Neuronal stem cell (in vitro differentiated cells): ENCODE results near the gene PDLIM5.

Experiments
- DNase-seq: peaks from one replicate; pipeline ENCODE4 v3.0.0-alpha.2; 2013; ENCODE audit warnings: low spot score
- H2AFZ ChIP-seq: one replicate; pipeline ENCODE4 v1.6.1; 2013; ENCODE audit warnings: mild to moderate bottlenecking, low read length, inconsistent platforms
- H2AK5ac ChIP-seq: 2 replicates; pipeline ENCODE4 v1.6.1; 2013; ENCODE audit warnings: low read depth, mild to moderate bottlenecking, inconsistent platforms, low read length, moderate library complexity, mixed read lengths
- H2BK120ac ChIP-seq: 2 replicates; pipeline ENCODE4 v1.6.1; 2013; ENCODE audit warnings: low read depth, mild to moderate bottlenecking, inconsistent platforms, low read length, moderate library complexity, mixed read lengths
- H2BK12ac ChIP-seq: one replicate; pipeline ENCODE4 v1.6.1; 2013; ENCODE audit warnings: low read length, inconsistent platforms
- H2BK15ac ChIP-seq: 2 replicates; pipeline ENCODE4 v1.6.1; 2013; ENCODE audit warnings: mild to moderate bottlenecking, low read length, inconsistent platforms, mixed read lengths
- H2BK5ac ChIP-seq: one replicate; pipeline ENCODE4 v1.6.1; 2013; ENCODE audit warnings: inconsistent platforms, mild to moderate bottlenecking, low read length, moderate library complexity
- H3K14ac ChIP-seq: one replicate; pipeline ENCODE4 v1.6.1; 2013; ENCODE audit warnings: low read length, inconsistent platforms
- H3K18ac ChIP-seq: 2 replicates; pipeline ENCODE4 v1.6.1; 2013; ENCODE audit warnings: low read length, inconsistent platforms
- H3K23ac ChIP-seq: 2 replicates; pipeline ENCODE4 v1.6.1; 2013; ENCODE audit warnings: low read depth, mild to moderate bottlenecking, mixed read lengths, low read length, inconsistent platforms; ENCODE audit not compliant: poor library complexity
- H3K27ac ChIP-seq: replicated peaks from 3 replicates; pipeline ENCODE4 v1.5.1; 2013; ENCODE audit warnings: low read length, inconsistent platforms
- H3K27me3 ChIP-seq, 3 experiments: 2 replicates each; pipeline ENCODE4 v1.6.1; 2013; ENCODE audit warnings: low read length in 3 of 3, mild to moderate bottlenecking in 2 of 3, inconsistent platforms in 1 of 3, low read depth in 1 of 3, mixed read lengths in 1 of 3, moderate library complexity in 1 of 3; ENCODE audit not compliant: control insufficient read depth in 3 of 3, insufficient read depth in 3 of 3
- H3K36me3 ChIP-seq, 2 donors: replicated peaks in 1 of 2; 2 replicates each; pipeline ENCODE4 v1.6.1; 2013; ENCODE audit warnings: low read length in 2 of 2; ENCODE audit not compliant: control insufficient read depth in 2 of 2, insufficient read depth in 2 of 2
- H3K4ac ChIP-seq: 2 replicates; pipeline ENCODE4 v1.6.1; 2013; ENCODE audit warnings: inconsistent platforms, mild to moderate bottlenecking, low read length, moderate library complexity
- H3K4me1 ChIP-seq, 2 donors: 1 replicate in 1 of 2; 2 replicates in 1 of 2; pipeline ENCODE4 v1.6.1; 2013; ENCODE audit warnings: low read length in 2 of 2, low read depth in 1 of 2; ENCODE audit not compliant: control insufficient read depth in 2 of 2, insufficient read depth in 1 of 2
- H3K4me2 ChIP-seq: one replicate; pipeline ENCODE4 v1.6.1; 2013; ENCODE audit warnings: mild to moderate bottlenecking, low read length, inconsistent platforms; ENCODE audit not compliant: insufficient read depth, poor library complexity, severe bottlenecking
- H3K4me3 ChIP-seq, 2 donors: 2 replicates each; pipeline ENCODE4 v1.5.1; 2013; ENCODE audit warnings: low read length in 2 of 2, mild to moderate bottlenecking in 2 of 2, inconsistent platforms in 1 of 2, moderate library complexity in 1 of 2
- H3K79me1 ChIP-seq: one replicate; pipeline ENCODE4 v1.6.1; 2013; ENCODE audit warnings: low read depth, mild to moderate bottlenecking, inconsistent platforms, low read length, moderate library complexity
- H3K9ac ChIP-seq: one replicate; pipeline ENCODE4 v1.6.1; 2013; ENCODE audit warnings: mild to moderate bottlenecking, low read depth, low read length, inconsistent platforms; ENCODE audit not compliant: poor library complexity
- H3K9me3 ChIP-seq, 2 donors: replicated peaks in 1 of 2; 2 replicates each; pipeline versions ENCODE3 to v1.6.1; 2013; ENCODE audit warnings: low read length in 2 of 2, mild to moderate bottlenecking in 2 of 2, inconsistent platforms in 1 of 2, low read depth in 1 of 2, mixed read lengths in 1 of 2, moderate library complexity in 1 of 2; ENCODE audit not compliant: control insufficient read depth in 2 of 2, insufficient read depth in 1 of 2
- H4K8ac ChIP-seq: one replicate; pipeline ENCODE4 v1.6.1; 2013; ENCODE audit warnings: low read depth, mild to moderate bottlenecking, inconsistent platforms, low read length, moderate library complexity
- H4K91ac ChIP-seq: one replicate; pipeline ENCODE4 v1.6.1; 2013; ENCODE audit warnings: low read length, low read depth, mild to moderate bottlenecking, inconsistent platforms; ENCODE audit not compliant: poor library complexity
- WGBS, 2 donors: extraction: QIAGEN DNeasy Blood & Tissue Kit; methylation state at CpG; one replicate each; pipeline ENCODE4 v1.1.7; 2013; ENCODE audit warnings: missing lambda C conversion rate in 2 of 2, mixed read lengths in 1 of 2; ENCODE audit not compliant: insufficient read length in 2 of 2, insufficient replicate concordance in 1 of 2; ENCODE audit errors: extremely low coverage in 2 of 2; 5-methylcytosine and 5-hydroxymethylcytosine counted together

The PDLIM5 gene

DNA sequence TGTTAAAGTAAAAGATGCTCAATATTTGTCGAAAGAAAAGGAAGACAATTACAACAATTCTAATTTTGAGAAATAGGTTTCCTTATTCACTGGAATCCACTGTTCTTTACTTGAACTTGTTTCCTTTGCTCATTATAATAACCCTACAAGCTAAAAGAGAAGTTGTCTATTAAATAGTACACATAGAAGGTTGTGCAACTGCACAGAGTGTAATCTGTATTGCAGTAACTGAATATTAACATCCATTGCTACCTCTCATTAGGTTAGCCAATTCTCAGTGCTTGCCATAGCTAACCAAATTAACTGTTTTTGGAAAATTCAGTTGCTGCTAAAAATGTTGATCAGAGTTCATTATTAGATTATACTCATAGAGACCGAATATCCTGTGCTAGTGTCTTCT, 120.0 kb downstream of the PDLIM5 start:
- H3K18ac ChIP-seq: no peak overlapping the region
- peaks cover 9 to 16% of the 10 kb centered on the region in 2 donors for H3K4me1 ChIP-seq
- H3K4me2 ChIP-seq: no peak overlapping the region
- no peak overlapping the region for H3K9ac ChIP-seq
- no peak overlapping the region for H2BK120ac ChIP-seq
- no peak for DNase-seq
- no peak overlapping the region for H4K8ac ChIP-seq
- no peak overlapping the region for H2BK5ac ChIP-seq
- H3K27me3 ChIP-seq: no peaks in the 10 kb centered on the region
- H3K27ac ChIP-seq: no peak overlapping the region
- H3K36me3 ChIP-seq: no peaks in the 10 kb centered on the region
- H4K91ac ChIP-seq: no peak overlapping the region
- no peak overlapping the region for H2AK5ac ChIP-seq
- no peak overlapping the region for H2AFZ ChIP-seq
- H3K4ac ChIP-seq: no peak overlapping the region
- no peaks in the 10 kb centered on the region for H3K9me3 ChIP-seq
- H2BK12ac ChIP-seq: no peak overlapping the region
- no peak overlapping the region for H2BK15ac ChIP-seq
- H3K79me1 ChIP-seq: peaks cover 2% of the 10 kb centered on the region
- no peak overlapping the region for H3K14ac ChIP-seq
- H3K23ac ChIP-seq: no peak overlapping the region
- H3K4me3 ChIP-seq: no peak overlapping the region
- no CpG with 5 or more reads among the region's 2 CpGs for WGBS, 2 donors

GRCh38 chr4:94574050-94574449, 122.3 kb downstream of the PDLIM5 start:
- no CpG with 5 or more reads among the region's 9 CpGs for WGBS, 2 donors
- no peak overlapping the region for H3K9ac ChIP-seq
- peaks cover 2% of the 10 kb centered on the region for H3K79me1 ChIP-seq
- no peak overlapping the region for H2BK15ac ChIP-seq
- no peak overlapping the region for H2BK5ac ChIP-seq
- no peak overlapping the region for H3K14ac ChIP-seq
- no peak overlapping the region for H4K91ac ChIP-seq
- H4K8ac ChIP-seq: no peak overlapping the region
- no peak overlapping the region for H2AK5ac ChIP-seq
- no peak overlapping the region for H3K4me3 ChIP-seq
- no peak overlapping the region for H2BK120ac ChIP-seq
- no peak for DNase-seq
- H2AFZ ChIP-seq: no peak overlapping the region
- H3K18ac ChIP-seq: no peak overlapping the region
- H3K23ac ChIP-seq: no peak overlapping the region
- H3K4me1 ChIP-seq: peaks cover 9 to 31% of the 10 kb centered on the region in 2 donors
- H2BK12ac ChIP-seq: no peak overlapping the region
- H3K27me3 ChIP-seq: no peaks in the 10 kb centered on the region
- no peak overlapping the region for H3K4me2 ChIP-seq
- H3K9me3 ChIP-seq: no peaks in the 10 kb centered on the region
- H3K36me3 ChIP-seq: no peaks in the 10 kb centered on the region
- no peak overlapping the region for H3K4ac ChIP-seq
- H3K27ac ChIP-seq: no peak overlapping the region

- Histone ChIP-seq H4K8ac (no peak overlapping the region), H2AK5ac (no peak overlapping the region), H2AFZ (no peak overlapping the region), H2BK5ac (no peak overlapping the region), H3K4ac (no peak overlapping the region), H3K27ac (no peak overlapping the region), H3K4me2 (no peak overlapping the region), H3K4me3 (no peak overlapping the region), H3K9me3 (no peaks in the 10 kb centered on the region), H3K4me1 (peaks cover 9 to 31% of the 10 kb centered on the region in 2 donors), H2BK15ac (no peak overlapping the region), H3K9ac (no peak overlapping the region), H2BK12ac (no peak overlapping the region), H2BK120ac (no peak overlapping the region), H3K14ac (no peak overlapping the region), H3K18ac (no peak overlapping the region), H3K23ac (no peak overlapping the region), H3K36me3 (no peaks in the 10 kb centered on the region), H3K79me1 (peaks cover 2% of the 10 kb centered on the region), H4K91ac (no peak overlapping the region), H3K27me3 (no peaks in the 10 kb centered on the region)
- no CpG with 5 or more reads among the region's 3 CpGs for WGBS, 2 donors
- no peak for DNase-seq
Measured at GRCh38 chr4:94574616-94575015, 122.9 kb downstream of the PDLIM5 start.

DNA sequence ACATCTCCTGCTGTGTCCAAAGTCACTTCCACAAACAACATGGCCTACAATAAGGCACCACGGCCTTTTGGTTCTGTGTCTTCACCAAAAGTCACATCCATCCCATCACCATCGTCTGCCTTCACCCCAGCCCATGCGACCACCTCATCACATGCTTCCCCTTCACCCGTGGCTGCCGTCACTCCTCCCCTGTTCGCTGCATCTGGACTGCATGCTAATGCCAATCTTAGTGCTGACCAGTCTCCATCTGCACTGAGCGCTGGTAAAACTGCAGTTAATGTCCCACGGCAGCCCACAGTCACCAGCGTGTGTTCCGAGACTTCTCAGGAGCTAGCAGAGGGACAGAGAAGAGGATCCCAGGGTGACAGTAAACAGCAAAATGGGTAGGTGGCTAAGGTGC, 123.9 kb downstream of the PDLIM5 start:
- H2BK120ac ChIP-seq: no peak overlapping the region
- H2BK15ac ChIP-seq: no peak overlapping the region
- no CpG with 5 or more reads among the region's 10 CpGs for WGBS, 2 donors
- H2BK12ac ChIP-seq: peak overlapping the region; percentile 82
- DNase-seq: no peak
- no peaks in the 10 kb centered on the region for H3K9me3 ChIP-seq
- no peak overlapping the region for H3K14ac ChIP-seq
- H3K18ac ChIP-seq: peak overlapping the region; percentile 80
- H3K4me2 ChIP-seq: no peak overlapping the region
- H4K8ac ChIP-seq: peak overlapping the region; percentile 95
- peaks cover 7 to 31% of the 10 kb centered on the region in 2 donors for H3K4me1 ChIP-seq
- peak overlapping the region; percentile 90 for H2AK5ac ChIP-seq
- no peak overlapping the region for H3K4me3 ChIP-seq
- H3K23ac ChIP-seq: peak overlapping the region; percentile 14
- H3K79me1 ChIP-seq: peaks cover 2% of the 10 kb centered on the region
- no peak overlapping the region for H2AFZ ChIP-seq
- peak overlapping the region; percentile 42 for H3K4ac ChIP-seq
- H3K36me3 ChIP-seq: no peaks in the 10 kb centered on the region
- H3K27me3 ChIP-seq: no peaks in the 10 kb centered on the region
- H2BK5ac ChIP-seq: no peak overlapping the region
- H4K91ac ChIP-seq: no peak overlapping the region
- peak overlapping the region; percentile 73 for H3K27ac ChIP-seq
- H3K9ac ChIP-seq: no peak overlapping the region
